ENCODE results near the gene FRMD6.

- TF ChIP-seq, protein P1, sequence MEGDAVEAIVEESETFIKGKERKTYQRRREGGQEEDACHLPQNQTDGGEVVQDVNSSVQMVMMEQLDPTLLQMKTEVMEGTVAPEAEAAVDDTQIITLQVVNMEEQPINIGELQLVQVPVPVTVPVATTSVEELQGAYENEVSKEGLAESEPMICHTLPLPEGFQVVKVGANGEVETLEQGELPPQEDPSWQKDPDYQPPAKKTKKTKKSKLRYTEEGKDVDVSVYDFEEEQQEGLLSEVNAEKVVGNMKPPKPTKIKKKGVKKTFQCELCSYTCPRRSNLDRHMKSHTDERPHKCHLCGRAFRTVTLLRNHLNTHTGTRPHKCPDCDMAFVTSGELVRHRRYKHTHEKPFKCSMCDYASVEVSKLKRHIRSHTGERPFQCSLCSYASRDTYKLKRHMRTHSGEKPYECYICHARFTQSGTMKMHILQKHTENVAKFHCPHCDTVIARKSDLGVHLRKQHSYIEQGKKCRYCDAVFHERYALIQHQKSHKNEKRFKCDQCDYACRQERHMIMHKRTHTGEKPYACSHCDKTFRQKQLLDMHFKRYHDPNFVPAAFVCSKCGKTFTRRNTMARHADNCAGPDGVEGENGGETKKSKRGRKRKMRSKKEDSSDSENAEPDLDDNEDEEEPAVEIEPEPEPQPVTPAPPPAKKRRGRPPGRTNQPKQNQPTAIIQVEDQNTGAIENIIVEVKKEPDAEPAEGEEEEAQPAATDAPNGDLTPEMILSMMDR (IDR thresholded peaks at IDR 0.05): no peak
- TF ChIP-seq POLR2A (IDR thresholded peaks at IDR 0.05): no peak
Measured at GRCh38 chr14:51619561-51619960, 32.1 kb upstream of the FRMD6 start.

Measured in thyroid gland (tissue), 4 donors.